Adrenal gland (tissue), 12 donors: ENCODE results near the gene KIF5C. TPM values are rescaled to one million over a fixed set of nuclear protein-coding genes. Genes with fewer than 3 reads are reported as not detected.

Source experiments
- DNase-seq, 7 donors: peaks; one replicate each; pipeline ENCODE4 v3.0.0-alpha.2; 2019 to 2020
- H3K27ac ChIP-seq, 5 donors: fragments of 200-600 bp; sonication (generic) in 4 of 5; 1 replicate in 3 of 5; 2 replicates in 2 of 5; pipeline versions ENCODE4 v1.5.1 to v1.8.0; 2016 to 2020; ENCODE audit warnings: mild to moderate bottlenecking in 1 of 5
- H3K27me3 ChIP-seq: fragments of 200-600 bp; 2 replicates; pipeline ENCODE4 v1.8.0; 2021
- H3K36me3 ChIP-seq, 2 donors: fragments of 200-600 bp; replicated peaks in 1 of 2; 1 replicate in 1 of 2; 2 replicates in 1 of 2; pipeline versions ENCODE4 v1.5.1 to v1.8.0; 2018 to 2022
- H3K4me1 ChIP-seq, 2 donors: fragments of 200-600 bp; replicated peaks in 1 of 2; 1 replicate in 1 of 2; 2 replicates in 1 of 2; pipeline versions ENCODE4 v1.5.1 to v1.8.0; 2018 to 2021
- H3K4me3 ChIP-seq, 4 donors: fragments of 200-600 bp; sonication (generic) in 3 of 4; one replicate each; pipeline ENCODE4 v1.5.1; 2016 to 2018
- H3K9me3 ChIP-seq, 3 donors: fragments of 200-600 bp; sonication (generic) in 1 of 3; replicated peaks in 1 of 3; 1 replicate in 2 of 3; 2 replicates in 1 of 3; pipeline versions ENCODE4 v1.5.1 to v1.8.0; 2016 to 2021
- POLR2A ChIP-seq, 2 donors: fragments of 450-650 bp; IDR thresholded peaks; one replicate each; pipeline ENCODE4 v1.6.1; 2017; ENCODE audit warnings: antibody characterized with exemption in 2 of 2, mild to moderate bottlenecking in 2 of 2, moderate library complexity in 1 of 2
- WGBS, 4 donors: extraction: QIAGEN DNeasy Blood & Tissue Kit in 2 of 4; methylation state at CpG; one replicate each; pipeline versions ENCODE4 v1.1.5 to v1.1.7; 2013 to 2017; 5-methylcytosine and 5-hydroxymethylcytosine counted together
- intact Hi-C, 2 donors: fragments of 100-400 bp; cut with DNase I; formaldehyde crosslinking; loops; one replicate each; pipeline versions ENCODE4 v1.14.1 to v1.15.0; 2022 to 2023
- polyA plus RNA-seq, 3 donors: library from polyadenylated mRNA; stranded (reverse); fragments of 200-250 nt in 2 of 3; fragments of 350-450 nt in 1 of 3; fragmentation: Illumina TruSeq in 1 of 3; extraction: RNeasy Lipid Tissue Mini Kit (QIAGEN cat#74804) in 1 of 3; gene quantifications; one replicate each; pipeline ENCODE4 v1.2.3, GENCODE V29; 2013 to 2014
- total RNA-seq, 9 donors: library from RNA; depleted of rRNA in 4 of 9; stranded (reverse); fragments of >200 nt in 4 of 9; fragments of 120-200 nt in 1 of 9; fragmentation: NEBNext Ultra II Directional in 1 of 9; extraction: Animal tissue kit (Norgen Biotek cat#: 25700) in 1 of 9; gene quantifications; one replicate each; pipeline versions ENCODE4 v1.1.0 to v1.2.4, GENCODE V29; 2013 to 2023
- TF ChIP-seq, protein P1 (sequence below), 6 experiments: fragments of 450-650 bp in 4 of 6; fragments of 200-600 bp in 2 of 6; sonication (generic) in 1 of 6; IDR thresholded peaks; 1 replicate in 5 of 6; 2 replicates in 1 of 6; pipeline versions ENCODE4 v1.5.1 to v1.8.0; 2016 to 2021; ENCODE audit warnings: antibody characterized with exemption in 6 of 6, mild to moderate bottlenecking in 2 of 6, moderate library complexity in 1 of 6
- donor health status: healthy with polysubstance abuse.
- donor health status: Bipolar disorder and iron deficiency.
- donor health status: DM: yes; HTN: yes; CAD: no.
- donor health status: DM: no; HTN: no; CAD: no.
- donor health status: DM: no; HTN: no; CAD: no.
- donor health status: DM: yes; HTN: yes; CAD: no.

Gene KIF5C
- total and polyA plus RNA-seq, 12 donors, result 9.1 to 62.1 (median 19.3) TPM

DNA sequence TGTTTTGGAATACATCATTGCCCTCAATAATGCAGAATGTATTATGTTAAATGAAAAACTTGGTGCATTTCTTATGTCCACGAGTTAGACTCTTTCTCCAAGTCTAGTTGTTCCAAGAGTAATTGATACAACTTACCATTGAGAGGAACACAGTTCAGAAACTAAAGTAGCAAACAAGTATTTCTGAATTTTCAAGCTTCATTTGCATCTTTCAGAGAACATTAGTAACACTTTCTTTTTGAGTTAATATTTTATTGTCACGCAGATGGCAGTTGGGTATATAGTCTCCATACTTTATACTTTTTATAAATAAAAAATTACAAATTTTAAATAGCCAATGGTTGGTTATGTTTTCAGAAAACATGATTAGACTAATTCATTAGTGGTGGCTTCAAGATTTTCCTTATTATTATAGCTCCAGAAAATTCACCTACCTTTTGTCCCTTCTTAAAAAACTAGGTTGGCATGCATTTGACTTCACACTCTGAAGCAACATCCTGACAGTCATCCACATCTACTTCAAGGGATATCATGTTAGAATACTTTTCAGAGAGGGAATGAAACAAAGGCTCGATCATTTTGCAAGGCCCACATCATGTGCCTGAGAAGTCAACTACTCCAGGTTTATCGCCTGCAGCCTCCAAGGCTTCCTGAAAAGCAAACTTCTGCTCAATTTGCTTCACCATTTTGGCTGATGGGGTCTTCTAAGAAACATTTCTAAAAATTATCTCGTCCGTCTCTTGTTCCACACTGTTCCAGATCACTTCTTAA, 193.4 kb downstream of the KIF5C start:
- Histone ChIP-seq H3K36me3 (no peaks in the 10 kb centered on the region), H3K9me3 (no peaks in the 10 kb centered on the region), H3K4me1 (no peaks in the 10 kb centered on the region), H3K27ac (no peak overlapping the region), H3K27me3 (no peaks in the 10 kb centered on the region), H3K4me3 (no peak overlapping the region)
- no peak for DNase-seq
- TF ChIP-seq, protein P1, sequence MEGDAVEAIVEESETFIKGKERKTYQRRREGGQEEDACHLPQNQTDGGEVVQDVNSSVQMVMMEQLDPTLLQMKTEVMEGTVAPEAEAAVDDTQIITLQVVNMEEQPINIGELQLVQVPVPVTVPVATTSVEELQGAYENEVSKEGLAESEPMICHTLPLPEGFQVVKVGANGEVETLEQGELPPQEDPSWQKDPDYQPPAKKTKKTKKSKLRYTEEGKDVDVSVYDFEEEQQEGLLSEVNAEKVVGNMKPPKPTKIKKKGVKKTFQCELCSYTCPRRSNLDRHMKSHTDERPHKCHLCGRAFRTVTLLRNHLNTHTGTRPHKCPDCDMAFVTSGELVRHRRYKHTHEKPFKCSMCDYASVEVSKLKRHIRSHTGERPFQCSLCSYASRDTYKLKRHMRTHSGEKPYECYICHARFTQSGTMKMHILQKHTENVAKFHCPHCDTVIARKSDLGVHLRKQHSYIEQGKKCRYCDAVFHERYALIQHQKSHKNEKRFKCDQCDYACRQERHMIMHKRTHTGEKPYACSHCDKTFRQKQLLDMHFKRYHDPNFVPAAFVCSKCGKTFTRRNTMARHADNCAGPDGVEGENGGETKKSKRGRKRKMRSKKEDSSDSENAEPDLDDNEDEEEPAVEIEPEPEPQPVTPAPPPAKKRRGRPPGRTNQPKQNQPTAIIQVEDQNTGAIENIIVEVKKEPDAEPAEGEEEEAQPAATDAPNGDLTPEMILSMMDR (IDR thresholded peaks at IDR 0.05), result no peak
- TF ChIP-seq POLR2A (IDR thresholded peaks at IDR 0.05), result no peak
- 75 to 84% (median 79%) methylated on average over 6 of the region's 6 CpGs for WGBS, 4 donors
- intact Hi-C loops, result no loop called here

DNA sequence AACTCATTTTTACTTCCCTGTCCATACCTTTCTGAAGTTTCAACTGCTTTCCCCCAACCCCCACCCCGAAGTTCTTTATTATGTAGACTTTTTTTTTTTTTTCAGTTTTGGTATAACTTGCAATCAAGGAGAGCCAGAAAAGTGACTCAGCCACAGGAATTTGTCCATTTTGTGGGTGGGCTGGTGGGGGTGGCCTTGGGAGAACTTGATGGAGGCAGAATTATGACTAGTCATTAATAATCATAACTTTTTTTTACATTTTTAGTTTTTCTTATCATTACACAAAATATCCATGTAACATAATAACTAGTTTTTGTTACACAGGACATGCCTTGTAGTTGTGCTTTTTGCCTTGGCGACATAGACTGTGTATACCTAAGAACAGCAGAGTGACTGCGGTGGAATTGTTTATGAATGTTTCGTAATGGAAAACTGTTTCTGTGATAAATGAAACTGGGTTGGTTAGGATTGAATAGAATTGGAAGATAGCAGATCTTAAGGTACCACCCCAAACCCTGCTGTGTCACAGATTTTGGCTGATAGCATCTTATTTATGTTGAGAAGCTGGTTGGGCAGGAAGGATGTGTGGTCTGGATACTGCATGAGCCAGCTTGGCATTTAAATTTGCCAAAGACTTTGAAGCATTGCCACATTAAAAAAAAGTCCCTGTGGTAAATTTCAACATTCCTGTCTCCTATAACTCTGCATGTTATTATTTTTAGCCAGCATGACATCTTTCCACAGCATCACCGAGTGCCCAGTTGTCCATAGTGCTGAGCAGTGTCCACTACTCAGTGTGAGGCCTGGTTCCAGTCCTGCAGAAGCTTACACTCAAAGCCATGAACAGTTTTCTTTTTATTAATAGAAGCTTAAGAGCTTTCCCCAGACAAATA, 194.2 kb downstream of the KIF5C start:
- Histone ChIP-seq H3K36me3 (no peaks in the 10 kb centered on the region), H3K27me3 (no peaks in the 10 kb centered on the region), H3K27ac (no peak overlapping the region), H3K4me3 (no peak overlapping the region), H3K9me3 (no peaks in the 10 kb centered on the region), H3K4me1 (no peaks in the 10 kb centered on the region)
- WGBS, 4 donors, result 68 to 75% (median 72%) methylated on average over 5 of the region's 5 CpGs
- intact Hi-C loops, result no loop called here
- no peak for DNase-seq
- no peak for TF ChIP-seq POLR2A (IDR thresholded peaks at IDR 0.05)
- TF ChIP-seq, protein P1 (IDR thresholded peaks at IDR 0.05), result no peak

DNA sequence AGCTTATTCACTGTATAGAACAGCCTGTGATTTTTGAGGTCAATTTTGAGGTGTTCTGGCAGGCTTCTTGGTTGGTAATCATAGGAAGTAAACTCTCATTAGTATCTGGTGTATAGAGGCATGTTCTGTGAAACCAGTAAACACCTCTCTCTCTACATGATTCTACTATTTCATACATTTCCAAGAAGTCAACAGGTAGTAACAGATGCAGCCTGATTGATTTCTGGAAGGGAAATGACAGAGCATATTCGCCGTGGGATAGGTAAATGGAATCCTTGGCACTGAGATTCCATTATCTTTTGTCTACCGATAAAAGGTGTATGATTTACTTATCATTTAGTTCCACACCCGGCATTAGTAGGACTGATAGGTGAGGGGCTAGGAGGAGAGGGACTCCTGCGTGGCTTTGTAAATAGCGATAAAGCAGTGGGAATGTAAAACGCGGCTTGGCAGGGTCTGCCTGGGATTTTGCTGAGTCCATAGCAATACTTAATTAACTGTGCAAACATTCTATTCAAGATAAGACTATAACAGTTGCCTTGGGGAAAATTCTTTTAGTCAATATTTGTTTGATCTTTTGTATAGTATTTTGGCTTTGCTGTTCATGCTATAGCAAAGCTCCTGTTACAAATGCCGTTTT, 195.8 kb downstream of the KIF5C start:
- 68 to 78% (median 77%) methylated on average over 9 of the region's 9 CpGs for WGBS, 4 donors

More for the DNA sequence above, 195.8 kb downstream of the KIF5C start:
- DNase-seq, result no peak
- Histone ChIP-seq H3K27ac (no peak overlapping the region), H3K4me3 (no peak overlapping the region), H3K9me3 (no peaks in the 10 kb centered on the region), H3K27me3 (no peaks in the 10 kb centered on the region), H3K36me3 (no peaks in the 10 kb centered on the region), H3K4me1 (no peaks in the 10 kb centered on the region)
- TF ChIP-seq, protein P1 (IDR thresholded peaks at IDR 0.05), result no peak
- TF ChIP-seq POLR2A (IDR thresholded peaks at IDR 0.05), result no peak
- intact Hi-C loops, result no loop called here
